NCI-H460 (cell line): ENCODE results near the gene CNNM3. TPM values are rescaled to one million over a fixed set of nuclear protein-coding genes. Genes with fewer than 3 reads are reported as not detected.
"Not testable (repeated sequence)": the region's sequence is repeated elsewhere in the genome, so short reads cannot be mapped to it uniquely, and the experiment has no call there.

Experiments
- DNase-seq: peaks from one replicate; pipeline ENCODE4 v3.0.0-alpha.2; 2016; ENCODE audit warnings: low read depth; ENCODE audit errors: extremely low read depth
- total RNA-seq: library from RNA; depleted of rRNA; stranded (reverse); fragments of >200 nt; shearing (Covaris generic); gene quantifications from 2 replicates; pipeline ENCODE4 v1.2.3, GENCODE V29; 2014

CNNM3 gene
- total RNA-seq, 1 experiment from 2014 or later: 10.5 TPM

DNA sequence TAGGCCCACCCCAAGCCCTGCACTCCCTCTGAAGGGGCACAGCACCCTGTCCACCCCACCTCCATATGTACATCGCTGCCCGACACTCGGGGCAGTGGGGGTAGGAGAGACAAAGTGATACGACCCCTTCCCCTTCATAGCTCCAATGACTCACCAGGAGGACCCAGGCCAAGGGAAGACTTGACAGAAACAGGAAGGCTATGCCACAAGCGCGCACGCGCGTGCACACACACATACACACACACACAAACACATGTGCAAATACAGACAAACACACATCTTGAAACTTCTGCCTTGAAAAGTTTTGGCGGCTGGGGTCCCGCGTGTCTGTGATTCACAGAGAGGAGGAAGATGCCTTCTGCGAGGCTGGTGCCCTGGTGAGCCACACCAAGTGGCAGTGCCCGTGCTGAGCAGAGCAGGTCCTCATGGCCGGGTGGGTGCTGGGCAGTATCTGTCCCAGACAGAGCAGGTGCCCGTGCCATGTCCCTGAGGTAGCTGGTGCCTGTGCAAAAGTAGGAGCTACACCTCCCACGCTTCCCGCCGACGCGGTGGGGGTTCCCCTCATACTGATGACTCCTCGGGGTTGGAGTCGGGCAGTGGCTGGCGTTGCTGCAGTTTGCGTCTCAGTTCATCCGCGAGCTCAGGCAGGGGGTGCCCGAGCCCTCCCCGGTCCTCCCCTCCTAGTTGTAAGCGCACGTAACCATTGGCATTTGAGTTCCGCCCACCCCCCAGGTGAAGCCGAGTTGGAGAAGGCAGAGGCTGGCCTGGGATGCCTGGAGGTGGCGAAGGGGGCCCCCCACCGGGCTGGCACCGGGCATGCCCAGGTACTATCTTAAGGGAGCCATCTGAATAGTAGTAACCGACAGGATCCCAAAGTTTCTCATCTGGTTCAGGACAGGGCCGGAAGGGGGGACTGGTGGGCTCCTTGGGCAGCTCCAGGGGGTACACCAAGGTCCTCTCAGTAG lies 44.3 kb downstream of the CNNM3 start:
- DNase-seq: no peak

DNA sequence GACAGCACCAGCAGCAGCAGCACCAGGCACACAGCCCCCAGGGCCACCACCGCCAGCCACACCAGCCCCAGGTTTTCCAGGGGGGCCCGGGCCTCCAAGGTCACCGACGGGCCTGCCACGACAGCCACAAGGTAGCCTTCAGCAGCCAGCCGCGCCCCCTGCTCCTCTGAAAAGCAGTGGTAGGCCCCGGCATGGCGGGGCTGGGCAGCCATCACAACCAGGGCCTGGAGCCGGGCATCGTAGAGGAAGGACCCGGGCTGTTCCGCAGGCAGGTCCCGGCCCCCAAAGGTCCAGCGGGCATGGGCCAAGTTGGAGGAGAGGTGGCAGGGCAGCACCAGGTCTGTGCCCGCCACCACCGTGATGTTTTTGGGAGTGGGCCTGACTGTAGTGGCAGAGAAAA lies 45.0 kb downstream of the CNNM3 start:
- DNase-seq: no peak

- not testable (repeated sequence) for DNase-seq
These were observed 47.0 kb downstream of the CNNM3 start for GRCh38 chr2:96863056-96863455.

DNA sequence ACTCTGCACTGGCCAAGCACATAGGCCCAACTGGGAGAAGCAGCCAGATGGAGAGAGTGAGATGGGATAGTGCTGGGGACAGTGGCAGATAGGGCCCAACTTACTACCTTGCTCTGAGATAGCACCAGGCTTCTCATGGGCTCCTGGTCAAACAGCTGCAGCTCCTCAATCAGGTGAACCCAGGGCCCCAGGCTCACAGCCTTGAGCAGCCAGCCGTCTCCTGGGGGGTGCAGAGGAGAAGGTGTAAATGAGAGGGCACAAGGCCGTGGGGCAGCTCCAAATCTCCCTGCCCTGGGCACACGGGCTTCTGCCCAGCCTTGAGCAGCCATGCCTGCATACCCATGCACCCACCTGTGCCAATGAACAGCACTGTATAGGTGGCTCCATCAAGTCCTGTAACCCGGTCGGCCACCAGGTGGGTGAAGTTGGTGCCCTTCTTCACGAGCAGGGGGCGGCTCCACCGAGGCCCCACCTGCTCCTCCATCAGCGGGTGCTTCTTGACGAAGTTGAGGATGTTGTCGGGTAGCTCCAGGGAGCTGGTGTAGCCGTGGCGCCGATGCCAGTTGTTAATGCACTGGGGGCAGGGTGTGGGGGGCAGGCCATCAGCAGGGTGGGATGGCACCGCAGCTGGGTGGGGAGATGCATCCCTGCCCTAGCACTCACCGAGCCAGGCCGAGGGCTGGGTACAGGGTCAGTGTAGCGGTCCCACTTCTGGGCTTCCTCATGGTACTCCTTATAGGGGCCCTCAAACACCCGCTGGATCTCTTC lies 47.7 kb downstream of the CNNM3 start:
- DNase-seq: no peak

DNA sequence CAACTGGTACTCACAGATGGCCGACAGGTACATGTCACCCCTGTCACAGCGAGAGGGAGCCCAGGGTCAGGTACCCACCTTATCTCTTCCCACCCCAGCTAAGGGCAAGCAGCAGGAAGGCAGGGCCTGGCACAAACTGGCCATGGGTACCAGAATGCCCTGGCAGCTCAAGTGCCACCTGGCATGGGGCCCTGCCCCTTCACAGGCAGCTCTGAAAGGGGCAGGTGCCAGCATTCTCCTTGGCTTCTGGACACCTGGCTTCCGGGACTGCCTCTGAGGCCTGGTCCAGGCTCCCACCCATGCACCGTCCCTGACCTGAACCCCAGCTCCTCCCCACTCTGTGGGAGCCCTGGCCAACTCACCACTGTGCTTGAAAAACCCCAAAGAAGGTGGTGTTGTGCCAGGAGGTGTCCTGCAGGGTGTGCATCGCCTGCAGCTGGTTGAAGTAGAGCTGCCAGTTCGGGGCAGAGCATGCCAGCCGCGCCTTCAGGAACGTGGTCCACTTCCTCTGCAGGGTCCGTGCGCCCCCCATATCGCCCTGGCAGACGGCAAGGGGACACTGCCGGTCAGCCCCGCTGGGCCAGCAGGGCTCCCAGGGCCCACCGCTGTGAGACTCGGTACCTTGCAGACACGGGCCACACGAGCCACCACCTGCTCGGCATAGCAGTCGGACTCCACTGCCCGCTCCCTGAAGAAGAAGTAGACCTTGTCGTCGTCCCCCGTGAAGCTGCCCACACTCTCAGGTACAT lies 48.4 kb downstream of the CNNM3 start:
- no peak for DNase-seq

DNA sequence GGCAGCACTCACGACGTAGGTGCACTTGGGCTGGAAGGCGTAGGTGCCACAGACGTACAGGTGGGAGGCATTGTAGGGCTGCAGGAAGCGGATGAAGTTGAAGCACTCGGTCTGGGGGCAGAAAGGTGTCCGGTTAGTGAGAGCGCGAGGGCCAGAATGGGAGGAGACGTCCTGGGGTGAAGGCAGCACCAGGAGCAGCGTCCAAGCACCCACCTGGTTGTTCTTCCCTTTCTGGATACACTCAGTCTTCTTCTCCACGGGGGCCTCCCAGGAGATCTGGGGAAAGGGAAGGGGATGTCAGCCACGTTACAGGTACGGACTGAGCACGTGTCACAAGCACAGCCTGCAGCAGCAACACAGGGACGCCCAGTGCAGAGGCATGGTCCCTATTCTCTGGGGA lies 49.6 kb downstream of the CNNM3 start:
- DNase-seq: no peak

DNA sequence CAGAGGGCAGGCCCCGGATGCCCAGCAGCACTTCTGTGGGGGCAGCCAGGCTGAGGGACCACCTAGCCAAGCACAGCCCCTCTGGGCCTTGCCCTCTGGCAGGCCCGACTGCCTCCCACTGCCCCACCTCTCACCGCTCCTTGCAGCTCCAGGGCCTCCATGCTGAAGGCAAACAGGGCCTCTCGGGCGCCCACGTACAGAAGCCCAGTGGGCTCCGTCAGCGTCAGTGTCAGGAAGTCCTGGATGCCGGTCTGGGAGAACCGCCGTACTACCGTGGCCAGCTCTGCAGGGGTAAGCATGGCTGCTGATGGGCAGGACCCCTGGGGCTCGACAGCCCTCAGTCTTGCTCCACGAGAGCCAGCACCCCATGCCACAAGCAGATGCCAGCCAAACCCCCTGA lies 50.1 kb downstream of the CNNM3 start:
- no peak for DNase-seq

- no peak for DNase-seq
These were observed 50.5 kb downstream of the CNNM3 start for GRCh38 chr2:96866586-96866985.

GRCh38 chr2:96866986-96867755 lies 51.1 kb downstream of the CNNM3 start:
- DNase-seq: no peak

GRCh38 chr2:96867756-96868554 lies 51.9 kb downstream of the CNNM3 start:
- no peak for DNase-seq

- peak; percentile 83 for DNase-seq
These were observed 52.6 kb downstream of the CNNM3 start for GRCh38 chr2:96868555-96869280.

- no peak for DNase-seq
These were observed 53.3 kb downstream of the CNNM3 start for GRCh38 chr2:96869281-96869821.

DNA sequence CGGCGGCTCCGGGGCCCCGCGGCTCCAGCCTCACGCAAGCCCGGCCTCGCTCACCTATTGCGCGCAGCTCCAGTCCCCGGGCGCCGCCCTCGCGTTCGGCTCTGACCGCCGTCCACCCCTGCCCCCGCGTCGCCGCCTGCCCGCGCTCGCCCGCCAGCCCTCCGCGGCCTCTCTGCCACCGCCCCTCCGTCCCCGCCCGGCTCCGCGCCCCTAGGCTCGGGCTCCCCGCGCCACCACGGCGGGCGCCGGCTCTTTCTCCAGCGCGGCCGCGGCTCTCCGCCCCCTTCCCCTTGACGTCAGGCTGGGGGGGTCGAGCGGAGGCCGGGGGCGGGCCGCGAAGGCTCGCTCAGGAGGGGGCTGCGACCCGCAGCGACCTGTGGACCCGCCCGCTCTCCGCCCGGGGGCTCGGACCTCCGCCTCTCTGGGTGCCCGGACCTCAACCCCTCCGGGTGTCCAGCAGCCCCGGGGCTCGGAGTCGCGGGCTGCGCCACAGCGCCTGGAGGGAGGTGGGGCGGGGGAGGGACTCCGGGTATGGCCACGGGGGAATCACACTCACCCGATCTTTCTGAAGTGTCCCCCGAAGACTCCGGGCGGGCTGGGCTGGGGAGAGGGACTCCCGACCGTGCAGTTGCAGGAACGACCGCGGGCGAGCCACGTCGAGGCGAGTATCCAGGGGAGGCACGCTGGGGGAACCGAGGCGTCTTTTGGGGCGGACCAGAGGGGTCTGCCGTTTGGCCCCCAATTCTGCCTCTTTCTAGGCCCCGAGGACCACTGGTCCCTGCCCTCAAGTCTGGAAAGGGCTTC lies 54.0 kb downstream of the CNNM3 start, which contains the start of gene SEMA4C:
SEMA4C (minus strand) TSS at position 259 of the 804 bp plus-strand sequence. CDS start 2,194 bp downstream, outside the sequence.
- no peak for DNase-seq

DNA sequence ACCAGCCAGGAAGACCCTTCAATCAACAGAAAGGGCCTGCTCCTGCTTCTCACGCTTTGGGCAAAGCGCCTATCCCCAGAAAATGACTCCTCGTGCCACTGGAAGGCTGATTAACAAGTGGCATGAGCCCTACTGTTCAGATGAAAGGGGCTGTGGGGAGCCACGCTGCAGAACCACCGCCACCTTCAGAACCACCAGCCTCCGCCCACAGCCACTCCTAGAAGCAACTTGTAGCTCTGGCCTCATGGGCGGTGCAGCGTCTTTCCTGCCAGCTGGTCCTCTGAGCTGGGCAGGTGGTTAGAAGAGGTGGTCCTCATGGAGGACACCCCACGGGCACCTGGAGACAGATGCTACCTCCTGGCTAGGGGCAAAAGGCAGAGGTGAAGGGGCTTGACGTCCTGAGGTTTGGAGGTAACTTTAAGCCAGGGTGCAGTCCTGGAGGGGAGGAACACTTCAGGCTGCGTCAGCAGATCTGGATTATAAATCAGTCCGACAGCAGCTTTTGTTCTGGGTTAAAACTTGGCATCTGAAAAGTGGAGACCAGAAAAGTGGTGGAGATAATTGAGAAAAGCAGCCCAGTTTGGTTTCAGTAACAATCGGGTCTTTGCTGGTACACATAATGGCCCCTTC lies 54.7 kb downstream of the CNNM3 start:
- no peak for DNase-seq

GRCh38 chr2:96872591-96873349 lies 56.7 kb downstream of the CNNM3 start:
- no peak for DNase-seq

DNA sequence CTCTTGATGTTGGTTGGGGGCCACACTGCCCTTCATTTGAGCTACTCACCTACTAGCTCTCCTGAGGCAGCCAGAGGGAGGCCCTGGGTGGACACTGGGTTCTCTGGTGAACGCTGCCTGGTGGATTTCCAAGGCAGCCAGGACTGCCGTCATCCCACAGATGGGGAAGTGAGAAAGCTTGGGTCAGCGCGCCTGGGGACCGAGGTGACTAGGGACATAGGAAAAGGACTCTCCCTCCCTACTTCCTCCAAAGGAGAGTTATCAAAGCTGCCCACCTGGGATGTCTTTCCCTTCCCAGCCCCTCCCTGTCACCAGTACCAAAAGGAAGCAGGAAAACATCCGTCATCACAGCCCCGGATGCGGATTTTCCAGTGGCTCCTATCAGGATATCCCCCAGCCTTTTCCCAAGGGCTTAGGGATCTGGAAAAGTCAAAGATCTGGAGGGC lies 57.6 kb downstream of the CNNM3 start:
- DNase-seq: no peak
